Endothelial cell of umbilical vein (primary cell): ENCODE data around the gene RFX6. TPM values are rescaled to one million over a fixed set of nuclear protein-coding genes. Genes with fewer than 3 reads are reported as not detected.

Source experiments
- BruUV-seq: library from RNA; stranded (reverse); fragments of 400-500 nt; replicated peaks from 2 replicates; lab custom pipeline; 2021; lab: Mats Ljungman, UMichigan
- CTCF ChIA-PET: fragments of 300-600, 350-600 bp; sonication (Branson Sonifier 250); formaldehyde crosslinking; loops from one replicate; lab custom pipeline; 2021; ENCODE audit warnings: antibody characterized with exemption, inconsistent platforms; lab: Charles Lee
- POLR2A ChIA-PET: fragments of 300-600, 350-600 bp; sonication (Branson Sonifier 250); formaldehyde crosslinking; loops from one replicate; lab custom pipeline; 2021; ENCODE audit warnings: antibody characterized with exemption, inconsistent platforms; lab: Charles Lee
- DNase-seq: peaks from one replicate; pipeline ENCODE4 v3.0.0-alpha.2; 2011; ENCODE audit warnings: low read depth, low spot score
- FAIRE-seq: peaks from 2 replicates; lab custom pipeline; 2011; peaks lifted over from hg19 to GRCh38; lab: Jason Lieb, UNC
- H2AFZ ChIP-seq: 2 replicates; pipeline ENCODE4 v1.6.0; 2012; ENCODE audit warnings: low read depth, low read length, control low read depth, inconsistent platforms
- H3K27ac ChIP-seq: 2 replicates; pipeline ENCODE4 v1.5.1; 2011; ENCODE audit warnings: low read depth, mild to moderate bottlenecking, control low read depth, low read length, moderate library complexity; ENCODE audit not compliant: insufficient read depth
- H3K27me3 ChIP-seq, 2 experiments: 2 replicates each; pipeline versions ENCODE4 v1.6.0 to v1.6.1; 2011; ENCODE audit warnings: low read length in 2 of 2, mixed read lengths in 1 of 2; ENCODE audit not compliant: control insufficient read depth in 2 of 2, insufficient read depth in 2 of 2
- H3K36me3 ChIP-seq, 2 experiments: 2 replicates in 1 of 2; 3 replicates in 1 of 2; pipeline ENCODE4 v1.5.1; 2011; ENCODE audit warnings: low read length in 2 of 2, mild to moderate bottlenecking in 1 of 2, moderate library complexity in 1 of 2; ENCODE audit not compliant: control insufficient read depth in 2 of 2, insufficient read depth in 2 of 2; ENCODE audit errors: extremely low read depth in 1 of 2
- H3K4me1 ChIP-seq: 3 replicates; pipeline ENCODE4 v1.5.1; 2011; ENCODE audit warnings: mild to moderate bottlenecking, low read length; ENCODE audit not compliant: control insufficient read depth, insufficient read depth; ENCODE audit errors: extremely low read depth
- H3K4me2 ChIP-seq: 2 replicates; pipeline ENCODE4 v1.6.1; 2011; ENCODE audit warnings: low read length, control low read depth, mixed read lengths; ENCODE audit not compliant: insufficient read depth
- H3K4me3 ChIP-seq, 3 experiments: fragments of 200-600 bp in 1 of 3; sonication (generic), shearing (Covaris generic) in 1 of 3; replicated peaks in 1 of 3; 2 replicates each; pipeline ENCODE4 v1.5.1; 2011 to 2016; ENCODE audit warnings: control low read depth in 3 of 3, low read length in 3 of 3, mild to moderate bottlenecking in 2 of 3, inconsistent platforms in 1 of 3, low read depth in 1 of 3, moderate library complexity in 1 of 3; ENCODE audit not compliant: insufficient read depth in 1 of 3
- H3K79me2 ChIP-seq: 2 replicates; pipeline ENCODE4 v1.6.0; 2012; ENCODE audit warnings: low read length, inconsistent platforms; ENCODE audit not compliant: control insufficient read depth, insufficient read depth
- H3K9ac ChIP-seq: replicated peaks from 2 replicates; pipeline ENCODE3; 2011; ENCODE audit warnings: low read length, control low read depth; ENCODE audit not compliant: insufficient read depth; ENCODE audit errors: extremely low read depth
- H3K9me1 ChIP-seq: replicated peaks from 3 replicates; pipeline ENCODE4 v1.6.0; 2011; ENCODE audit warnings: mild to moderate bottlenecking, low read length; ENCODE audit not compliant: control insufficient read depth, insufficient read depth; ENCODE audit errors: extremely low read depth
- H3K9me3 ChIP-seq: replicated peaks from 2 replicates; pipeline ENCODE4 v1.5.1; 2012; ENCODE audit warnings: low read length, inconsistent platforms; ENCODE audit not compliant: control insufficient read depth, insufficient read depth
- H4K20me1 ChIP-seq: replicated peaks from 2 replicates; pipeline ENCODE3; 2011; ENCODE audit warnings: mild to moderate bottlenecking, low read length; ENCODE audit not compliant: control insufficient read depth, insufficient read depth; ENCODE audit errors: extremely low read depth
- CTCF ChIP-seq, 2 donors: IDR thresholded peaks; 1 replicate in 1 of 2; 2 replicates in 1 of 2; pipeline ENCODE4 v1.5.1; 2011; ENCODE audit warnings: low read length in 2 of 2, mild to moderate bottlenecking in 2 of 2, moderate library complexity in 2 of 2, control low read depth in 1 of 2, inconsistent platforms in 1 of 2, low read depth in 1 of 2; ENCODE audit not compliant: insufficient read depth in 1 of 2; ENCODE audit errors: extremely low read depth in 1 of 2
- EZH2 ChIP-seq: IDR thresholded peaks from 2 replicates; pipeline ENCODE4 v1.6.1; 2012; ENCODE audit warnings: borderline replicate concordance, low read depth, mild to moderate bottlenecking, moderate library complexity, low read length, inconsistent platforms; ENCODE audit not compliant: severe bottlenecking
- FOS ChIP-seq: IDR thresholded peaks from 2 replicates; pipeline ENCODE4 v1.6.1; 2011; ENCODE audit warnings: mild to moderate bottlenecking, low read length, moderate library complexity, borderline replicate concordance; ENCODE audit not compliant: insufficient read depth
- GATA2 ChIP-seq: IDR thresholded peaks from 2 replicates; pipeline ENCODE4 v1.7.0; 2011; ENCODE audit warnings: low read depth, mild to moderate bottlenecking, moderate library complexity, mixed read lengths, low read length; ENCODE audit not compliant: insufficient read length, insufficient read depth
- JUN ChIP-seq: IDR thresholded peaks from 2 replicates; pipeline ENCODE4 v1.6.1; 2011; ENCODE audit warnings: borderline replicate concordance, low read depth; ENCODE audit not compliant: insufficient read length, insufficient read depth
- MYC ChIP-seq: IDR thresholded peaks from one replicate; pipeline ENCODE4 v1.6.1; 2011; ENCODE audit warnings: mild to moderate bottlenecking, low read depth, low read length
- POLR2A ChIP-seq: IDR thresholded peaks from 2 replicates; pipeline ENCODE4 v1.6.1; 2012; ENCODE audit warnings: low read depth, mild to moderate bottlenecking, control low read depth, low read length
- POLR2AphosphoS5 ChIP-seq: IDR thresholded peaks from 2 replicates; pipeline ENCODE4 v1.6.1; 2012; ENCODE audit warnings: low read depth, mild to moderate bottlenecking, control low read depth, low read length, moderate library complexity; ENCODE audit not compliant: insufficient read depth
- dilution Hi-C: fragments of 300-500 bp; cut with MboI; formaldehyde crosslinking; loops from one replicate; pipeline ENCODE4 v1.15.0; 2019; ENCODE audit warnings: low sequenced_read_pairs; ENCODE audit not compliant: extremely low pct_ligation_motif_present
- intact Hi-C: fragments of 100-400 bp; cut with micrococcal nuclease; formaldehyde crosslinking; loops from one replicate; pipeline ENCODE4 v1.10.0; 2022
- polyA plus RNA-seq, 4 experiments: library from polyadenylated mRNA; depleted of rRNA in 3 of 4; stranded (reverse) in 3 of 4; unstranded in 1 of 4; fragments of >200 nt; gene quantifications; 2 replicates each; pipeline versions ENCODE4 v1.2.1 to v1.2.3, GENCODE V29; 2011 to 2012; ENCODE audit warnings: missing spikeins in 1 of 4
- total RNA-seq: library from RNA; stranded (reverse); gene quantifications from 2 replicates; pipeline ENCODE4 v1.2.3, GENCODE V29; 2021
- TF ChIP-seq, protein P1 (sequence below): IDR thresholded peaks from 2 replicates; pipeline ENCODE4 v1.6.1; 2011; ENCODE audit not compliant: insufficient read depth, insufficient read length

RFX6 gene
- total and polyA plus RNA-seq, 2 donors (not counting 3 experiments of a cell fraction or from before 2014, with no cell fraction given), result not detected

DNA sequence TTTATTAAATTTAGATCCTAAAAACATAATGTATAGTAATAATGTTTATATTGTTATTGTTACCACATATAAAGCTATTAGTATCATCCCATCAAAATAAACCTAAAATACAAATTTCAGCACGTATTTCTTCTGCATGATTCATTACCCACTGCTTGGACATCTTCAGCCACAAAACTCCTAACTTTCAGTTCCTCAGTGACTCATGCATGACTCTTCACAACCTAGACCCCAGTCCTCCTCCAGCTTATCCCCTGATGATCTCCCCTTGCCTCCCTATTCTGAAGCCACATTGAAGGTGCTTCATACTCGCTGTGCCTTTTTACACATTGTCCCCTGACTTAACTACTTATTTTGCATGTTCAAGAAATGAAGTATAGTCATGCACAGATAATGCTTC, 37.0 kb upstream of the RFX6 start:
- peaks cover 0 to 2% of the 10 kb centered on the region in 2 experiments for H3K27me3 ChIP-seq
- FAIRE-seq, result no peak
- DNase-seq, result no peak
- no peaks in the 10 kb centered on the region for H3K36me3 ChIP-seq
- no peak overlapping the region for H3K27ac ChIP-seq
- no peaks in the 10 kb centered on the region for H3K4me1 ChIP-seq
- no peaks in the 10 kb centered on the region for H3K9me1 ChIP-seq
- TF ChIP-seq MYC, result no peak
- peak; percentile 6 for TF ChIP-seq JUN
- no peaks in the 10 kb centered on the region for H3K9me3 ChIP-seq
- no peaks in the 10 kb centered on the region for H3K79me2 ChIP-seq
- intact Hi-C loops, result no loop called here
- ChIA-PET CTCF (no interaction called here), POLR2A (no interaction called here)
- H2AFZ ChIP-seq, result no peak overlapping the region
- no TSS peak for BruUV-seq
- no peak overlapping the region for H3K4me3 ChIP-seq
- H3K4me2 ChIP-seq, result no peak overlapping the region
- dilution Hi-C loops, result no loop called here
- H4K20me1 ChIP-seq, result no peaks in the 10 kb centered on the region
- H3K9ac ChIP-seq, result no peak overlapping the region

GRCh38 chr6:116842459-116842858, 34.6 kb upstream of the RFX6 start:
- Histone ChIP-seq H3K27me3 (peaks cover 0 to 2% of the 10 kb centered on the region in 2 experiments), H3K9me1 (no peaks in the 10 kb centered on the region), H3K9me3 (no peaks in the 10 kb centered on the region), H3K79me2 (no peaks in the 10 kb centered on the region), H3K4me1 (no peaks in the 10 kb centered on the region), H3K4me2 (no peak overlapping the region), H3K4me3 (no peak overlapping the region), H2AFZ (no peak overlapping the region), H4K20me1 (no peaks in the 10 kb centered on the region), H3K27ac (no peak overlapping the region), H3K36me3 (no peaks in the 10 kb centered on the region), H3K9ac (no peak overlapping the region)
- ChIA-PET CTCF (interaction anchor here (1.0 to 1.5 kb wide), 3 partner anchors 10 to 58 kb away, joined by 3 read pairs; no protein-coding TSS in a partner anchor), POLR2A (no interaction called here)
- no peak for TF ChIP-seq CTCF (IDR thresholded peaks at IDR 0.05; ENCODE audit: extremely low read depth in 1 of 2, insufficient read depth in 1 of 2, low read depth in 1 of 2, low read length in 2 of 2)
- TF ChIP-seq, protein P1, sequence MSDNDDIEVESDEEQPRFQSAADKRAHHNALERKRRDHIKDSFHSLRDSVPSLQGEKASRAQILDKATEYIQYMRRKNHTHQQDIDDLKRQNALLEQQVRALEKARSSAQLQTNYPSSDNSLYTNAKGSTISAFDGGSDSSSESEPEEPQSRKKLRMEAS, result no peak
- no peak for TF ChIP-seq JUN
- no peak for TF ChIP-seq POLR2AphosphoS5
- no peak for TF ChIP-seq EZH2
- TF ChIP-seq MYC, result no peak
- TF ChIP-seq FOS, result no peak
- TF ChIP-seq POLR2A, result no peak
- no peak for TF ChIP-seq GATA2
- DNase-seq (no peak), FAIRE-seq (no peak)
- dilution Hi-C loops (no loop called here), intact Hi-C loops (no loop called here)
- BruUV-seq, result no TSS peak
